ENCODE measurements around the gene ZMYND19. TPM values are rescaled to one million over a fixed set of nuclear protein-coding genes. Genes with fewer than 3 reads are reported as not detected.

ZMYND19 gene
- total and polyA plus RNA-seq, 2 of the 8 experiments (the other 6 are each of a cell fraction or from before 2014, with no cell fraction given), result 42.4 to 58.7 TPM

GRCh38 chr9:137618105-137619067, 28.1 kb upstream of the ZMYND19 start, which contains the start of gene EHMT1 (continued):
- TF ChIP-seq, protein P1, sequence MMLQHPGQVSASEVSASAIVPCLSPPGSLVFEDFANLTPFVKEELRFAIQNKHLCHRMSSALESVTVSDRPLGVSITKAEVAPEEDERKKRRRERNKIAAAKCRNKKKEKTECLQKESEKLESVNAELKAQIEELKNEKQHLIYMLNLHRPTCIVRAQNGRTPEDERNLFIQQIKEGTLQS (IDR thresholded peaks at IDR 0.05; ENCODE audit: insufficient read depth, low read depth, low read length), result no peak; the same call in 1 of the 2 replicates
- TF ChIP-seq SIN3A (conservative IDR thresholded peaks at IDR 0.05 in 1 of 2, IDR thresholded peaks at IDR 0.05 in 1 of 2; ENCODE audit: low read depth in 1 of 2, low read length in 2 of 2) (no peak; a peak in 1 of 4 replicates), TAF1 (IDR thresholded peaks at IDR 0.05; ENCODE audit: low read depth, low read length) (peak; percentile 73; the same call in 1 of the 2 replicates), GTF2F1 (IDR thresholded peaks at IDR 0.05; ENCODE audit: borderline replicate concordance, low read depth, low read length) (no peak), YY1 (IDR thresholded peaks at IDR 0.05; ENCODE audit: low read depth, low read length) (peak; percentile 58; the same call in 1 of the 2 replicates), CHD2 (IDR thresholded peaks at IDR 0.05; ENCODE audit: low read length) (no peak; the same call in 1 of the 2 replicates), BCL11A (IDR thresholded peaks at IDR 0.05; ENCODE audit: low read depth in 2 of 2, low read length in 2 of 2) (no peak), SUZ12 (IDR thresholded peaks at IDR 0.05; ENCODE audit: low read length) (no peak), HDAC2 (IDR thresholded peaks at IDR 0.05; ENCODE audit: borderline replicate concordance in 1 of 2, low read depth in 2 of 2, low read length in 2 of 2) (0 out of 4 replicates have a peak, but pooled peaks of 1 of the 2 experiments have one; percentile 46), SIRT6 (IDR thresholded peaks at IDR 0.05; ENCODE audit: low read length) (no peak), CHD1 (IDR thresholded peaks at IDR 0.05; ENCODE audit: low read depth, low read length) (no peak), RBBP5 (IDR thresholded peaks at IDR 0.05; ENCODE audit: borderline replicate concordance, low read depth, low read length) (0 out of 2 replicates have a peak, but pooled peaks have one; percentile 59), JUN (IDR thresholded peaks at IDR 0.05; ENCODE audit: low read depth, low read length) (no peak), NRF1 (IDR thresholded peaks at IDR 0.05; ENCODE audit: low read depth, low read length) (peak; percentile 99), ZNF274 (IDR thresholded peaks at IDR 0.05; ENCODE audit: borderline replicate concordance, extremely low read depth, low read length) (no peak), SP2 (IDR thresholded peaks at IDR 0.05; ENCODE audit: low read length) (no peak), FOSL1 (IDR thresholded peaks at IDR 0.05; ENCODE audit: insufficient read depth, low read depth, low read length) (peak; percentile 33; the same call in 1 of the 2 replicates), CBX5 (IDR thresholded peaks at IDR 0.05; ENCODE audit: low read depth, low read length) (no peak), PHF8 (conservative IDR thresholded peaks at IDR 0.05; ENCODE audit: low read depth, low read length) (peak; percentile 81), CREB1 (IDR thresholded peaks at IDR 0.05) (peak; percentile 72), ASH2L (IDR thresholded peaks at IDR 0.05; ENCODE audit: low read length) (peak; percentile 60), EGR1 (IDR thresholded peaks at IDR 0.05; ENCODE audit: borderline replicate concordance, low read depth, low read length) (no peak), CEBPB (IDR thresholded peaks at IDR 0.05; ENCODE audit: low read depth, low read length) (no peak; the same call in 1 of the 2 replicates), SRF (IDR thresholded peaks at IDR 0.05; ENCODE audit: low read depth, low read length) (no peak)

All from H1 (cell line).